Measurements from ENCODE around the gene DHRS4L2. TPM values are rescaled to one million over a fixed set of nuclear protein-coding genes. Genes with fewer than 3 reads are reported as not detected.
"Not testable (repeated sequence)": the region's sequence is repeated elsewhere in the genome, so short reads cannot be mapped to it uniquely, and the experiment has no call there.

DHRS4L2 gene
- total and polyA plus RNA-seq, 2 of the 4 experiments (the other 2 are of a cell fraction) = 11.1 to 19.6 TPM

- no peak for TF ChIP-seq ELK1 (IDR thresholded peaks at IDR 0.05; ENCODE audit: borderline replicate concordance, low read depth, low read length)
These were observed 25.2 kb downstream of the DHRS4L2 start (continued) for GRCh38 chr14:24013654-24014514.

- ATAC-seq (ENCODE audit: low read depth) = not testable (repeated sequence)
These were observed 27.0 kb downstream of the DHRS4L2 start for GRCh38 chr14:24015745-24016144.

GRCh38 chr14:24018978-24019377 lies 30.2 kb downstream of the DHRS4L2 start:
- H3K18ac ChIP-seq (ENCODE audit: low read depth, low read length); H3K27ac ChIP-seq (ENCODE audit: insufficient read depth, low read length); H3K4ac ChIP-seq (ENCODE audit: low read depth, low read length); in situ Hi-C loops (cut with MboI; ENCODE audit: low sequenced_read_pairs); H2BK5ac ChIP-seq (ENCODE audit: low read depth, low read length, poor library complexity, severe bottlenecking); H4K20me1 ChIP-seq (ENCODE audit: insufficient read depth, low read length); H4K91ac ChIP-seq (ENCODE audit: insufficient read depth, low read depth, low read length); DNase-seq; H2AK5ac ChIP-seq (ENCODE audit: low read depth, low read length); H3K4me3 ChIP-seq (ENCODE audit: insufficient read depth, low read depth, low read length); H3K14ac ChIP-seq (replicated peaks; ENCODE audit: low read depth, low read length); ATAC-seq (ENCODE audit: low read depth); H3K4me1 ChIP-seq (ENCODE audit: control insufficient read depth, insufficient read depth, low read length); POLR2A ChIA-PET (ENCODE audit: unreplicated experiment); H2BK120ac ChIP-seq (ENCODE audit: low read depth, low read length); intact Hi-C loops (cut with micrococcal nuclease); H3K27me3 ChIP-seq (ENCODE audit: control insufficient read depth, insufficient read depth, low read length); H4K5ac ChIP-seq (ENCODE audit: low read depth, low read length); H3K4me2 ChIP-seq (ENCODE audit: low read depth, low read length); H4K8ac ChIP-seq (ENCODE audit: low read depth in 2 of 2, low read length in 2 of 2); H2AK9ac ChIP-seq (replicated peaks; ENCODE audit: low read depth, low read length, poor library complexity); H2BK20ac ChIP-seq (ENCODE audit: low read depth, low read length); H3K9ac ChIP-seq (ENCODE audit: low read depth, low read length); dilution Hi-C loops (cut with HindIII; ENCODE audit: low sequenced_read_pairs, unreplicated experiment); H3K9me3 ChIP-seq (ENCODE audit: control insufficient read depth, insufficient read depth, low read length); H3K36me3 ChIP-seq (ENCODE audit: control insufficient read depth, insufficient read depth, low read length); H2AFZ ChIP-seq (replicated peaks; ENCODE audit: low read length, poor library complexity); H3K56ac ChIP-seq (ENCODE audit: extremely low read depth, insufficient read depth, low read length); H3K79me1 ChIP-seq (ENCODE audit: low read depth in 1 of 2, low read length in 2 of 2); CTCF ChIA-PET; H3K23ac ChIP-seq (ENCODE audit: low read depth, low read length); H2BK15ac ChIP-seq (ENCODE audit: low read depth, low read length); BruUV-seq (replicated peaks); H3K9me1 ChIP-seq (ENCODE audit: insufficient read depth, low read length): not testable (repeated sequence)

More at GRCh38 chr14:24015745-24016144, 27.0 kb downstream of the DHRS4L2 start:
- H3K4ac ChIP-seq (ENCODE audit: low read depth, low read length); H3K4me2 ChIP-seq (ENCODE audit: low read depth, low read length); POLR2A ChIA-PET (ENCODE audit: unreplicated experiment); H2BK15ac ChIP-seq (ENCODE audit: low read depth, low read length); H2BK5ac ChIP-seq (ENCODE audit: low read depth, low read length, poor library complexity, severe bottlenecking); H3K56ac ChIP-seq (ENCODE audit: extremely low read depth, insufficient read depth, low read length); H2BK20ac ChIP-seq (ENCODE audit: low read depth, low read length); H3K4me1 ChIP-seq (ENCODE audit: control insufficient read depth, insufficient read depth, low read length); H4K8ac ChIP-seq (ENCODE audit: low read depth in 2 of 2, low read length in 2 of 2); H3K9me3 ChIP-seq (ENCODE audit: control insufficient read depth, insufficient read depth, low read length); H3K9ac ChIP-seq (ENCODE audit: low read depth, low read length); H2AK9ac ChIP-seq (replicated peaks; ENCODE audit: low read depth, low read length, poor library complexity); H4K20me1 ChIP-seq (ENCODE audit: insufficient read depth, low read length); dilution Hi-C loops (cut with HindIII; ENCODE audit: low sequenced_read_pairs, unreplicated experiment); H3K14ac ChIP-seq (replicated peaks; ENCODE audit: low read depth, low read length); H2AFZ ChIP-seq (replicated peaks; ENCODE audit: low read length, poor library complexity); H3K79me1 ChIP-seq (ENCODE audit: low read depth in 1 of 2, low read length in 2 of 2); in situ Hi-C loops (cut with MboI; ENCODE audit: low sequenced_read_pairs); H3K27me3 ChIP-seq (ENCODE audit: control insufficient read depth, insufficient read depth, low read length); H3K36me3 ChIP-seq (ENCODE audit: control insufficient read depth, insufficient read depth, low read length); BruUV-seq (replicated peaks); H2AK5ac ChIP-seq (ENCODE audit: low read depth, low read length); H3K4me3 ChIP-seq (ENCODE audit: insufficient read depth, low read depth, low read length); H3K18ac ChIP-seq (ENCODE audit: low read depth, low read length); H3K9me1 ChIP-seq (ENCODE audit: insufficient read depth, low read length); DNase-seq; H4K5ac ChIP-seq (ENCODE audit: low read depth, low read length); H3K27ac ChIP-seq (ENCODE audit: insufficient read depth, low read length); H2BK120ac ChIP-seq (ENCODE audit: low read depth, low read length); CTCF ChIA-PET; H4K91ac ChIP-seq (ENCODE audit: insufficient read depth, low read depth, low read length); H3K23ac ChIP-seq (ENCODE audit: low read depth, low read length): not testable (repeated sequence)
- intact Hi-C loops (cut with micrococcal nuclease) = loop anchor here (2.0 kb wide), 1 partner anchor 43 kb away; no protein-coding TSS in a partner anchor
- WGBS, 2 experiments (ENCODE audit: extremely low coverage in 2 of 2, insufficient read length in 1 of 2) = no CpG with 5 or more reads among the region's 6 CpGs
